AG08396 (cell line): Measurements from ENCODE around the gene FLII.
"Not testable (repeated sequence)": the region's sequence is repeated elsewhere in the genome, so short reads cannot be mapped to it uniquely, and the experiment has no call there.

Source experiments
- DNase-seq: peaks from one replicate; pipeline ENCODE4 v3.0.0; 2012; ENCODE audit warnings: low spot score, mixed read lengths

FLII gene

DNA sequence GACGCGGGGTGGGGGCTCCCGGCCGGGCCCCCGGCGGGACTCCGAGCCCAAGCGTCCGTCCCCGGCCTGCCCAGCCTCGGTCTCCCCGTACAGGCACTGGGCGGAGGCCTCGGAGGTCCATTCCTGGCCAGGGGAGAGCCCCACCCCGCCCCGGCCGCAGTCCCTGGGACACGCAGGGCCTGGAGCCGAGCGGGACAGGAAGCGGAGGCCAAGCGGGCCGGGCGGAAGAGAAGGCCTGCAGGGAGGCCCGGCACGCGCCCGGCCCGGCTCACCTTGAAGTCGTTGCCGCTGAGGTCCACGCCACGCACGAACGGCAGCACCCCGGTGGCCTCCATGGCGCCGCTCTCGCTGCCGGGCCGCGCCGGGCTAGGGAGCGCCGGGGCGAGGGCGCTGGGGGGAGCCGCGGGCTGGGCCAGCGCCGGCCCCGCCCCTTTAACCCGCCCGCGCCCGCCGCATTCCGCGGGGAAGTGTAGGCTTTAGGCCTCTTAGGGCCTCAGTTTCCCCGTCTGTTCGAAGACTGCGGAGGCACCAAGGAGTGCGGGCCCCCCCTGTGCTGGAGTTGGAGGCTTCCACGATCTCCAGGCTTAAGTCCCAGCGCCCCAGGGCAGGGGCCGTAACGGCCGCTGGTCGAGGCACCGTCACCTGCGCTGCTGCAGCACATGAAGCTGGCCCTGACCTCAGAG is at the start of gene FLII:
FLII (minus strand) TSS at position 383 of the 683 bp plus-strand sequence; CDS start at position 335, 48 bp downstream.
- DNase-seq, result peak; percentile 86

DNA sequence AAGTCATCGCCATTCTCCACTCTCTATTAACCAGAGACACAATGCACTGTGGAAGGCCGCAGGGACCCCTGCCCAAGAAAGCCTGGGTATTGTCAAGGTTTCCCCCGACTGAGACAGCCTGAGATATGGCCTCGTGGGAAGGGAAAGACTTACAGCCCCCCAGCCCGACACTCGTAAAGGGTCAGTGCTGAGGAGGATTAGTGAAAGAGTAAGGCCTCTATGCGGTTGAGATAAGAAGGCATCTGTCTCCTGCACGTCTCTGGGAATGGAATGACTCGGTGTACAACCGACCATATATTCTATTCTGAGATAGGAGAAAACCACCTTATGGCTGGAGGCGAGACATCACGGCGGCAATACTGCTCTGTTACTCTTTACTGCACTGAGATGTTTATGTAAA is 44.7 kb upstream of the FLII start:
- DNase-seq, result not testable (repeated sequence)

GRCh38 chr17:18300725-18301480 is 42.4 kb upstream of the FLII start:
- no peak for DNase-seq

DNA sequence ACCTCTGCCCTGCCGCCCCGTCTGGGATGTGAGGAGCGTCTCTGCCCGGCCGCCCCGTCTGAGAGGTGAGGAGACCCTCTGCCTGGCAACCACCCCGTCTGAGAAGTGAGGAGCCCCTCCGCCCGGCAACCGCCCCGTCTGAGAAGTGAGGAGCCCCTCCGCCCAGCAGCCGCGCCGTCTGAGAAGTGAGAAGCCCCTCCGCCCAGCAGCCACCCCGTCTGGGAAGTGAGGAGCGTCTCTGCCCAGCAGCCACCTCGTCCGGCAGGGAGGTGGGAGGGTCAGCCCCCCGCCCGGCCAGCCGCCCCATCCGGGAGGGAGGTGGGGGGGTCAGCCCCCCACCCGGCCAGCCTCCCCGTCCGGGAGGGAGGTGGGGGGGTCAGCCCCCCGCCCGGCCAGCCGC is 39.5 kb upstream of the FLII start:
- not testable (repeated sequence) for DNase-seq

- no peak for DNase-seq
Measured at GRCh38 chr17:18291718-18292540, 33.4 kb upstream of the FLII start.

GRCh38 chr17:18285296-18285695 is 26.8 kb upstream of the FLII start:
- no peak for DNase-seq

DNA sequence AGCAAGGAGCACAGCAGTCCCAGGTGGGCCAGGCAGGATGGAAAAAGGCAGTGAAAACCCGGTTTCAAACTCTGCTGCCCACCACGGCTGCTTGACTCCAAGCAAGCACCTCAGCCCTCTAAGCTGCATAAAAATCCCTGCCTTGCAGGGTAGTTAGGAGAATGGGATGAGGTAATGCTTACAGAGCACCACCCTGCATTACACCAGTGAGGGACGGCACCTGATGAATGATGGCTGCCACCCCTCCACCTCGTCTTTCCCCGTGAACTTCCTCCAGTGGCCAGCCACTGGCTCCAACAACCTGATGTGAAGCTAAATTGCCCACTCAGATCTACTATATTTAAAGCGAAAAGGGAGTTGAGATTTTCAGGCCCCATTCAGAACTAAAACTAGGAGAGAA is 23.2 kb upstream of the FLII start:
- DNase-seq, result no peak

GRCh38 chr17:18280766-18281371 is 22.3 kb upstream of the FLII start:
- peak; percentile 45 for DNase-seq

DNA sequence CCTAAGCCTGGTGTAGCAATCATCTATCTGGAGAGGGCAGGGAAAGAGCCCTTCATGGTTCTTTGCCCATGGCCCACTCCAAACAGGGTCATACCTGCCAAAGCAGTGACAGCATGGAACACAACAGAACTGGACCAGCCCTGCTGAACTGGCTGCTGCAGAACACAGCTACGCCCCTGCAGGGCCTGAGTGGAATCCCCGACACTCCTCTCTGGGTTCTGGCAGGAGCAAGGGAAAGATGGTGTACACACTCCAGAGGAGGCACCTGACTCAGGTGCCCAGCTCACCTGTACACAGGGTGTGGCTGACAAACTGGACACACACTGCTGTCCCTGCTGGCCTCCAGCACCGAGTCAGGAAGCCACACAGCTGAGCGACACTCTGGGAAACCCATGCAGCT is 21.7 kb upstream of the FLII start:
- DNase-seq, result no peak

DNA sequence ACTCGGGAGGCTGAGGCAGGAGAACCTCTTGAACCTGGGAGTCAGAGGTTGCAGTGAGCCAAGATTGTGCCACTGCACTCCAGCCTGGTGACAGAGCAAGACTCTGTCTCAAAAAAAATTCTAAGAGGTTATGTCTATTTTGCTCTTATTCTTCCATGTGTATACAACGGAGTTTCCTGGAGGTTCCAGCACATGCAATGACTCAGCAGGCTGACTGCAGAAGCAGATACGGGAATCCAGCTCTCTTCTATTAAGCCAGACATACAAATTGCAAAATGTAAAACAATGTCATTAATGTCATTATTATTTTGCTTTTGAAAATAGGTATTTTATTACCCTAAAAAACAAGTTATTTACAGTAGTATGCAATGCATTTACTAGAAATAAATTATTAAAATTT is 20.3 kb upstream of the FLII start:
- no peak for DNase-seq

DNA sequence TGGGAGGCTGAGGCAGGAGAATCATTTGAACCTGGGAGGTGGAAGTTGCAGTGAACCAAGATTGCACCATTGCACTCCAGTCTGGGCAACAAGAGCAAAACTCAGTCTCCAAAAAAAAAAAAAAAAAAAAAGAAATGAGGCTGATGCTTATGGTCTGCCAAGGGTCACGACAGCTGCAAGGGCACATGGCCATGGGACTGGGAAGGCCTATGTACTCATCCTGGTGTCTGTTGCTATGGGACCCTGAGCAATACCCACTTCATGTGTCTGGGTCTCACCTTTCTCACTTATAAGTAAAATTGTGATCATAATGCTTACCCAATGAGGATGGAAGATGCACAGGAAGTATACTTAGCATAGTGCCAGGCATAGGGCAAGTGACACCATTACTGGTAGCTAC is 18.5 kb upstream of the FLII start:
- no peak for DNase-seq

- no peak for DNase-seq
Measured at GRCh38 chr17:18270046-18270931, 11.8 kb upstream of the FLII start.

DNA sequence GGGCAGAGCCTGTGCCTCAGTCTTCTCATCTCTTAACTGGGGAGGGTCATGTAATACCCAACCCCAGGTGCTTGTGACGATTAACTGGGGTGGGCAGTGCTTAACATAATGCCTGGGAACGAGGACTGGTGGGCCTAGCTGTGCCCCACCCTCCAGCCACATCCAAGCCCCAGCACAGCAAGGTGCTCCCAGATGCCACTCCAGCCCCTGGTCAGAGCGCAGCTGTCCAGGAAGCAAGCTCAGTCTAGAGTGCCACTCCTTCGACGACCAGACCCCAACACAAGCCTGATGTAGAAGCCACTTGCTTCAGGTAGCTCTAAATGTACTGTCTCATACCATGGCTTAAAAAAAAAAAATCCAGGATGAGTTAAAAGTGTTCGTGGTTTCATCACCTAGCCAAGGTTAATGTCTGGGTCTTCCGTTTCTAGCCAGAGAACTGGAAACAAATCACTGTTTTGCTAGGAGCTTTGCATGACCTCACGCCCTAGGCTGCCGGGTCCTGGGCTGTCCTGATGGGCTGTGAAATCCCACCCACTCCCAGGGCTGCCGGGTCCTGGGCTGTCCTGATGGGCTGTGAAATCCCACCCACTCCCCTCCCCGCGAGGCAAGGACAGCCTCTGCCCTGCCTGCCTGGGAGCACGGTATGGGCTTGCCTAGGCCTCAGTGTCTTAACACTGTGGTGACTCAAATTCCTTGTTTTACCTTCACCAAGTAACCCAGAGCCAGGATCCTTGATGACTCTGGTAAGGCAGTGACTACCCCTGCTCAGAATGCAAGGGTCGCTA is 9.6 kb upstream of the FLII start:
- no peak for DNase-seq

- no peak for DNase-seq
Measured at GRCh38 chr17:18267366-18267765, 8.8 kb upstream of the FLII start.

DNA sequence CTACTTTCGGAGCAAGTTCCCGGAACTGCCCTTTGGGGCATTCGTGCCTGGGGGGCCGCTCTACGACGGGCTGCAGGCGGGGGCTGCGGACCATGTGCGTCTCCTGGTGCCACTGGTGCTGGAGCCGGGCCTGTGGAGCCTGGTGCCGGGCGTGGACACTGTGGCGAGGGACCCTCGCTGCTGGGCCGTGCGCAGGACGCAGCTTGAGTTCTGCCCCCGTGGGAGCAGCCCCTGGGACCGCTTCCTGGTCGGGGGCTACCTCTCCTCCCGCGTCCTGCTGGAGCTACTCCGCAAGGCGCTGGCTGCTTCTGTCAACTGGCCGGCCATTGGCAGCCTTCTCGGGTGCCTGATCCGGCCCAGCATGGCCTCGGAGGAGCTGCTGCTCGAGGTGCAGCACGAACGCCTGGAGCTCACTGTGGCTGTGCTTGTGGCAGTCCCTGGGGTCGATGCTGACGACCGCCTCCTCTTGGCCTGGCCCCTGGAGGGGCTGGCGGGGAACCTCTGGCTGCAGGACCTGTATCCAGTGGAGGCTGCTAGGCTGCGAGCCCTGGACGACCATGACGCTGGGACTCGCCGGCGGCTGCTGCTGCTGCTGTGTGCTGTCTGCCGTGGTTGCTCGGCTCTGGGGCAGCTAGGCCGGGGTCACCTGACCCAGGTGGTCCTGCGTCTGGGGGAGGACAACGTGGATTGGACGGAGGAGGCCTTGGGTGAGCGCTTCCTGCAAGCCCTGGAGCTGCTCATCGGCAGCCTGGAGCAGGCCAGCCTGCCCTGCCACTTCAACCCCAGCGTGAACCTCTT is 5.5 kb upstream of the FLII start:
- DNase-seq, result no peak

DNA sequence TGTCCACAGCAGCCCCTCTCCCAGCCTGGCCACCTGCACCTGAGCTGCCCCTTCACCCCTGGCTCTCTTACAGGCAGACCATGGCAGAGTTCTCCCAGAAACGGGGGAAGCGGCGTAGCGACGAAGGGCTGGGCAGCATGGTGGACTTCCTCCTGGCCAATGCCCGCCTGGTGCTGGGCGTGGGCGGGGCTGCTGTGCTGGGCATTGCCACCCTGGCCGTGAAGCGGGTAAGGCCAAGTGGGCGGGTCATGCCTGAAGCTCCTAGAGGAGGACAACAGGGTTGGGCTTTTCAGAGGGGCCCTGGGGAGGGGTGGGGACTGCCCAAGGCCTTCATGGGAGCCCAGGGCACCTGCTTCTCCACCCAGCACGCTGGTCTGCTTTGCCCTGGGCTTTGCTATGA is 4.1 kb upstream of the FLII start:
- DNase-seq, result no peak

DNA sequence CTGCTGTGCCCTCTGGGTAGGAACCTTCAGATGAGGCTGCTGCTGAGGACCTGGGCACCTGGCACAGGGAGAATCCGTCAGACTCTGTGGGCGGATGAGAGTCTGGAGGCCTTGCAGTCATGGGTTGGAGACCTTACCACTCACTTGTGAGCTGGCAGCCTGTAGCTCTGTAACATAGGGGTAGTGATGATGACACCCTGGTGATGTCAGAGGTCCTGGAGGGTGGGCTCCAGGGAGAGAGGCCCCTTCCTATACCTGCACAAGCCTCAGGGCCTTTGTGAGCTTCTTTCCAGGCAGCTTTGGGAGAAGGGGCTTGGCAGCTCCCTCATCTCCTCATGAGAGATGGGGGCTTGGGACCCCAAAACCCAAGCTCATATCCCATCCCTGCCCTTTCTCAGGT is 3.6 kb upstream of the FLII start:
- no peak for DNase-seq

- no peak for DNase-seq
Measured at GRCh38 chr17:18261659-18262058, 3.1 kb upstream of the FLII start.

DNA sequence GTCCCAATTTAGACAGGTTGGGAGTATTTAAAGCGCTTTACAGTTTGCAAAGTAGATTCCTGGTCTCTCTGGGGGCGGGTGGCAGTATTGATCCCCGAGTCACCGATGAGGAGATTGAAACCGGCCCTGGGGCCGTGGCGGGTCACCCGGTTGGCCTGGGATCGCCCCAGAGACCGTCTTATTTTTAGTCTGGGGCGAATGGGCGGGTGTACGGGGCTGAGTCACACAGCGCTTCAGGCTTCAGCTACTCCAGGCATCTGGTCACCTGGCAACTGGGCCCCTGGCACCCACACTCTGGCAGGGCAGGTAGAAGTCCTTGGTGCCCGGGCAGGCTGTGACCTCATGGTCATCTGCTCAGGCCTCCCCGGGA is 2.6 kb upstream of the FLII start:
- DNase-seq, result peak; percentile 84
